ENCODE results near the gene C1QA. TPM values are rescaled to one million over a fixed set of nuclear protein-coding genes. Genes with fewer than 3 reads are reported as not detected.

C1QA gene
- total RNA-seq, 1 experiment from 2014 or later: 0.50 TPM

DNA sequence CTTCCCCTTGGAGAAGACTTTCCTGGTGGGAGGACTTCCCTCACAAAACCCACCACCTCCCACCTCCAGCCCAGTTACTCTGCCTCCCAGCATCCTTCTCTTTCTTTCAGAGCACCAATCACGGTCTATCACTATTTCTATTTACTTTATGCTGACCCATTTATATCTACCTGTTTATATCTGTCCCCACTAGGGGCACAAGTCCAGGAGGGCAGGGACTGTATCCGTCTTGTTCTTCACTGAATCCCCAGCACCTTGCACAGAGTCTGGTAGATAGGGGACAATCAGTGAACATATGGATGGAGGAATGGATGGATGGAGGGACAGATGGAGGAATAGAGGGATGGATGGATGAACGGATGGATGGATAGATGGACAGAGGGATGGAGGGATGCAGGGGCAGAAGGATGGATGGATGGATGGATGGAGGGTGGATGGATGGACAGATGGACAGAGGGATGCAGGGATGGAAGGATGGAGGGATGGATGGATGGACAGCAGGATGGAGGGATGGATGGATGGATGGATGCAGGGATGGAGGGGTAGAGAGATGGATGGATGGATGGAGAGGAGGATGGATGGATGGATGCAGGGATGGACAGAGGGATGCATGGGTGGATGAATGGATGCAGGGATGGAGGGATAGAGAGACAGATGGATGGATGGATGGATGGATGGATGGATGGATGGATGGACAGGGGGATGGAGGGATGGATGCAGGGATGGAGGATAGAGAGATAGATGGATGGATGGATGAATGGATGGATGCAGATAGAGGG, 22.1 kb downstream of the C1QA start (continued):
- TF ChIP-seq ERG (CRISPR knock-in tag; IDR thresholded peaks at IDR 0.05) (no peak), E2F1 (CRISPR knock-in tag; IDR thresholded peaks at IDR 0.05) (no peak)

GRCh38 chr1:22660716-22661241, 24.4 kb downstream of the C1QA start:
- no peaks in the 10 kb centered on the region; the same call in 1 of the 2 replicates for H3K4me1 Mint-ChIP-seq
- TF ChIP-seq FOXP1 (CRISPR knock-in tag; IDR thresholded peaks at IDR 0.05; ENCODE audit: borderline replicate concordance) (no peak), ESRRA (CRISPR knock-in tag; IDR thresholded peaks at IDR 0.05; ENCODE audit: borderline replicate concordance) (no peak), IRF1 (CRISPR knock-in tag; IDR thresholded peaks at IDR 0.05) (no peak), ZBTB21 (CRISPR knock-in tag; IDR thresholded peaks at IDR 0.05; ENCODE audit: borderline replicate concordance) (no peak), ERG (CRISPR knock-in tag; IDR thresholded peaks at IDR 0.05) (no peak), TEAD1 (CRISPR knock-in tag; IDR thresholded peaks at IDR 0.05) (no peak), SMAD4 (CRISPR knock-in tag; IDR thresholded peaks at IDR 0.05) (no peak), OVOL2 (CRISPR knock-in tag; IDR thresholded peaks at IDR 0.05; ENCODE audit: borderline replicate concordance) (no peak), ZNF317 (CRISPR knock-in tag; IDR thresholded peaks at IDR 0.05; ENCODE audit: borderline replicate concordance, low read depth) (no peak), CREM (CRISPR knock-in tag; IDR thresholded peaks at IDR 0.05) (no peak), MLX (CRISPR knock-in tag; IDR thresholded peaks at IDR 0.05) (no peak)
- TF ChIP-seq, protein P1, sequence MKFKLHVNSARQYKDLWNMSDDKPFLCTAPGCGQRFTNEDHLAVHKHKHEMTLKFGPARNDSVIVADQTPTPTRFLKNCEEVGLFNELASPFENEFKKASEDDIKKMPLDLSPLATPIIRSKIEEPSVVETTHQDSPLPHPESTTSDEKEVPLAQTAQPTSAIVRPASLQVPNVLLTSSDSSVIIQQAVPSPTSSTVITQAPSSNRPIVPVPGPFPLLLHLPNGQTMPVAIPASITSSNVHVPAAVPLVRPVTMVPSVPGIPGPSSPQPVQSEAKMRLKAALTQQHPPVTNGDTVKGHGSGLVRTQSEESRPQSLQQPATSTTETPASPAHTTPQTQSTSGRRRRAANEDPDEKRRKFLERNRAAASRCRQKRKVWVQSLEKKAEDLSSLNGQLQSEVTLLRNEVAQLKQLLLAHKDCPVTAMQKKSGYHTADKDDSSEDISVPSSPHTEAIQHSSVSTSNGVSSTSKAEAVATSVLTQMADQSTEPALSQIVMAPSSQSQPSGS (CRISPR knock-in tag; IDR thresholded peaks at IDR 0.05; ENCODE audit: borderline replicate concordance, low read depth): no peak
- CTCF ChIA-PET: no interaction called here
- POLR2A ChIA-PET: interaction anchor here (1.0 kb wide), 1 partner anchor 224 kb away, joined by 3 read pairs; no protein-coding TSS in a partner anchor
- H3K9me3 Mint-ChIP-seq: no peaks in the 10 kb centered on the region
- no peak for DNase-seq (ENCODE audit: low spot score)
- no peak overlapping the region for H3K27ac Mint-ChIP-seq
- no peak for ATAC-seq
- no peak overlapping the region for H3K4me3 Mint-ChIP-seq
- H3K36me3 Mint-ChIP-seq: no peaks in the 10 kb centered on the region
- no peaks in the 10 kb centered on the region; the same call in 1 of the 2 replicates for H3K27me3 Mint-ChIP-seq (ENCODE audit: low read depth)

DNA sequence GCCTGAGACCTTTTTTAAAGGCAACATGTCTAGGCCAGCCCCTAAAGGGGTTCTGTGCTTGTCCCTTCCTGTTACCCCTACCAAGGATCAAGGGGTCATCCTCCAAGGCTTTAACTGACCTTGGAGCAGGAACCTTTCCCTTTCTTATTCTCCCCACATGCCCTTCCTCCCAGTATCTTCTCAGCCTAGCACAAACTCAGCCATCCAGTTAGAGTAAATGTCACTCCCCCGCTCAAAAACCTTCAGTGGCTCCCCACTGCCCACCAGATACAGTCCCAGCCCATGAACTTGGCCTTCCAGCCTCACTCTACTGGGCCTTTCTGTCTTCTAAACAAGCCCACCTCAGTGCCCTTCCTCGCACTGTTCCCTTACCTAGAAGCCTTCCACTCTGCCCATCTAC, 25.5 kb downstream of the C1QA start:
- Mint-ChIP-seq H3K4me1 (no peaks in the 10 kb centered on the region; the same call in 1 of the 2 replicates), H3K9me3 (no peaks in the 10 kb centered on the region), H3K36me3 (no peaks in the 10 kb centered on the region), H3K4me3 (peak overlapping the region; percentile 47; the same call in 1 of the 2 replicates), H3K27ac (peak overlapping the region; percentile 13; the same call in 1 of the 2 replicates), H3K27me3 (ENCODE audit: low read depth) (no peaks in the 10 kb centered on the region; the same call in 1 of the 2 replicates)
- ATAC-seq (no peak), DNase-seq (ENCODE audit: low spot score) (no peak)
- POLR2A ChIA-PET: no interaction called here
- CTCF ChIA-PET: interaction anchor here (0.6 to 2.8 kb wide), 9 partner anchors 12 to 303 kb away, joined by 3 to 16 read pairs (median 7); no protein-coding TSS in a partner anchor
- TF ChIP-seq OVOL2 (CRISPR knock-in tag; IDR thresholded peaks at IDR 0.05; ENCODE audit: borderline replicate concordance) (no peak), E2F1 (CRISPR knock-in tag; IDR thresholded peaks at IDR 0.05) (no peak), TEAD4 (CRISPR knock-in tag; IDR thresholded peaks at IDR 0.05) (no peak), MXD4 (CRISPR knock-in tag; IDR thresholded peaks at IDR 0.05; ENCODE audit: borderline replicate concordance) (no peak), ELF4 (CRISPR knock-in tag; IDR thresholded peaks at IDR 0.05; ENCODE audit: low read depth) (no peak), NFE2L1 (CRISPR knock-in tag; IDR thresholded peaks at IDR 0.05) (no peak), FOXK1 (CRISPR knock-in tag; IDR thresholded peaks at IDR 0.05) (no peak), ZNF121 (CRISPR knock-in tag; IDR thresholded peaks at IDR 0.05) (no peak), KAT7 (CRISPR knock-in tag; IDR thresholded peaks at IDR 0.05; ENCODE audit: borderline replicate concordance) (no peak), ZNF317 (CRISPR knock-in tag; IDR thresholded peaks at IDR 0.05; ENCODE audit: borderline replicate concordance, low read depth) (no peak), IRF1 (CRISPR knock-in tag; IDR thresholded peaks at IDR 0.05) (no peak), ZNF671 (CRISPR knock-in tag; IDR thresholded peaks at IDR 0.05) (no peak)
- TF ChIP-seq, protein P2, sequence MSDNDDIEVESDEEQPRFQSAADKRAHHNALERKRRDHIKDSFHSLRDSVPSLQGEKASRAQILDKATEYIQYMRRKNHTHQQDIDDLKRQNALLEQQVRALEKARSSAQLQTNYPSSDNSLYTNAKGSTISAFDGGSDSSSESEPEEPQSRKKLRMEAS (CRISPR knock-in tag; IDR thresholded peaks at IDR 0.05): no peak

Measured in WTC11 (cell line).